Activated CD4-positive, alpha-beta T cell treated with anti-CD3 and anti-CD28 coated beads, Interleukin-2, amount 50 U/mL, for 1 hour (primary cell): ENCODE results near the gene RASD1.
"Not testable (repeated sequence)": the region's sequence is repeated elsewhere in the genome, so short reads cannot be mapped to it uniquely, and the experiment has no call there.

ENCODE experiments used
- DNase-seq: peaks from one replicate; pipeline ENCODE4 v3.0.0-alpha.2; 2020

RASD1 gene

DNA sequence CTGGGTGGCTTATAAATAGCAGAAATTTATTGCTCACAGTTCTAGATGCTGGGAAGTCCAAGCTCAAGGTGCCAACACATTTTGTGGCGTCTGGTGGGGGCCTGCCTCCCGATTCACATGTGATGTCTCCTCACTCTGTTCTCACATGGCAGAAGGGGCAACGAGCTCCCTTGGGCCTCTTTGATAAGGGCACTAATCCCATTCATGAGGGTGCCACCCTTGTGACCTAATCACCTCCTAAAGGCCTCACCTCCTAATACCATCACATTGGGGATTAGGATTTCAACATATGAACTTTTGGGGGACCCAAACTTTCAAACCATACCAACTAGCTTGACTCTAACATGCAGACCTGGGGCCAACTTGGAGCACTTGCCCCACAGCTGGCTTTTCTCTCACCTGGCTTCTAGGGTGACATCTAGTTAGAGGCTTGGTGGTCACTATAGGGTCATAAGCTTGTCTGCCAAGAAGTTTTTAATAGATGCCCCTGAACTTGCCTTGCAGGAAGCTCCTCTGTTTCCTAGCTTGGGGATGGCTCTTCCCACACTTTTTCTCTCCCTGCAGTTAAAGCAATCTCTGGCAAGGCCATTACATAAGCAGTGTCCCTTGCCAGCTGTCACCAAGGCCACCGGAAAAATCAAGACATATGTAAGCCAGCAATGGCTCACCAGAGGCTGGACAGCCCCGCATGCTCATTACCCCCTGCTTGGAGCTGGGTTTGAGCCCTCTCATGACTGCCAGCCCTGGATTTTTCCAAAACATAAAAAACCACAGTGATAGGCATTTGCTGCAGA is 27.8 kb downstream of the RASD1 start:
- DNase-seq, result no peak

DNA sequence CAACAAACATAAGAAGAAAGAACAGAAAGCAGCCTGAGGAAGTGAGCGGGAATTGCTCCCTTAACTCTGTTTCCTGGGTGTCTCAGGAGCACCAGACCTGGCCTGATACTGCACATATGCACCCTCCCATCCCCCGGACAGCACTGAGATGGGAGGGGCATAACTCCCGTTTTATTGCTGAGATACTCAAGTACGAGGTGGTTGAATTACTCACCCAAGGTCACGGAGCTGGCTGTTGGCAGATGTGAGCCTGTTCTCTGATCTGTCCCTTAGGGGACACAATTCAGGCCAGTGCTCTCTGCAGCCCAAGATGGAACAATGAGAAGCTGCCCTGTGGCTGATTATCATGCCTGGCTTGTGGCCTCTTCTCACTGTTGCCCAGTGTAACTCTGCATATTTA is 28.5 kb downstream of the RASD1 start:
- DNase-seq, result no peak

DNA sequence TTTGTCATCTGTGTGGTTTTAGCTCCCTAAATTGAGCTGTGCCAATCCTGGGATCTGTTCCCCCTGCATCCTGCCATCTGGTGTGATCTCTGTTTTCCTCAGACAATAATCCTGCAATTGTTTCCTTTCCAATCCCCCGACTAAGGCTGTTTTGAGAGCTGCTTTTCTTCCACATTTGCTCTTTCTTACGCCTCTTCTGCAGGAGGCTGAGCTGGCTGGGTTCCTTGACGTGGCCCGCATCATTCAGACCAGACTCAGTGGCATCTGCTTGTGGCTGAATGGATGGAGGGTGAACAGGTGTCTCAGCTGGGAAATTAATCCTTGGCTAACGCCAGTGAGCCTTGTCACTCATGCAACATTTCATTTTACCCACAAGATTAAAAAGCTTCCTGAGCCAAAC is 29.2 kb downstream of the RASD1 start:
- no peak for DNase-seq

DNA sequence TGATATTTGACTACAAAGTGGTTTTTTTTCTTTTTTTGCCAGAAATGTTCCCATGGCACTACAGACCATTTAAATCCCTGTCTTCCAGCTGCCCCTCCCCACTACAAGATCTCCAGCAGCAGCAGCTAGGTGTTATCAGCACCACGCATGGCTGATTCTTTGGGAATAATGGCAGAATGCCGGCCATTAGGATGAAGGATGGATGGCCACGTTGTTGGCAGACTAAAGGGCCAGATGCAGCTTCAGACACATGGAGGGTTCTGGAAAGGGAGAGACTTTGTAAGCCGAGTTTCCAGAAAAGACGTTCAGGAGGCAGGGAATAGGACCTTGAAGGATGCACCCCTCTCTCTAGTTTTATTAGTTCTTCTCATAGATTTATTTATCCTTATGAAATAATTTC is 29.7 kb downstream of the RASD1 start:
- DNase-seq, result no peak

DNA sequence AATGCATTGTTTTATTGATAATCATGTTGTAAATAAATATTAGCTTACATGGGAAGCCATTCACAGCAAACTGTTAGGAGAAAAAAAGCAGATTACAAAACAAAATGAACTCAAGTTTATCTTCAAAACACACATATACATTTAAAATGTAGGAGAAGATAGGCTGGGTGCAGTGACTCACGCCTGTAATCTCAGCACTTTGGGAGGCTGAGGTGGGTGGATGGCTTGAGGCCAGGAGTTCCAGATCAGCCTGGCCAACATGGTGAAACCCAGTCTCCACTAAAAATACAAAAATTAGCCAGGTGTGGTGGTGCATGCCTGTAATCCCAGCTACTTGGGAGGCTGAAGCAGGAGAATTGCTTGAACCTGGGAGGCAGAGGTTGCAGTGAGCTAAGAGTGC is 30.3 kb downstream of the RASD1 start:
- not testable (repeated sequence) for DNase-seq

DNA sequence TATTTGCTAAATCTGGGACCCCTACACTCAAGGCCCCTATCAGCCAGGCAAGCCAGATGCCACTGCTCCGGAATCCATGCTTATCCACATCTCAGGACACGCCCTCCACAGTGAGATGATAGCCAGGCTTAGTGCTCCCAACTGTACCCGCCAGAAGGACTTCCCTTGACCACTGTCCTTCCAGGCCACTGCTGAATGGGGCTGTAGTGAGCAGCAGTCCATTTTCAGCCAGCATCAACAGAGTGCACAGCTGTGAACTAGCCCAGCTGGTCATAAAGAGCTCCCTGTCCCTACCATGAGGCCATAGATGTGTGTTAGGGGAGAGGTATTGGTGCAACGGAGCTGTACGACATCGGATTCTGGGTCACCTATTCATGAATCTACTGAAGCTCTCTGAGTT is 32.4 kb downstream of the RASD1 start:
- DNase-seq, result no peak

DNA sequence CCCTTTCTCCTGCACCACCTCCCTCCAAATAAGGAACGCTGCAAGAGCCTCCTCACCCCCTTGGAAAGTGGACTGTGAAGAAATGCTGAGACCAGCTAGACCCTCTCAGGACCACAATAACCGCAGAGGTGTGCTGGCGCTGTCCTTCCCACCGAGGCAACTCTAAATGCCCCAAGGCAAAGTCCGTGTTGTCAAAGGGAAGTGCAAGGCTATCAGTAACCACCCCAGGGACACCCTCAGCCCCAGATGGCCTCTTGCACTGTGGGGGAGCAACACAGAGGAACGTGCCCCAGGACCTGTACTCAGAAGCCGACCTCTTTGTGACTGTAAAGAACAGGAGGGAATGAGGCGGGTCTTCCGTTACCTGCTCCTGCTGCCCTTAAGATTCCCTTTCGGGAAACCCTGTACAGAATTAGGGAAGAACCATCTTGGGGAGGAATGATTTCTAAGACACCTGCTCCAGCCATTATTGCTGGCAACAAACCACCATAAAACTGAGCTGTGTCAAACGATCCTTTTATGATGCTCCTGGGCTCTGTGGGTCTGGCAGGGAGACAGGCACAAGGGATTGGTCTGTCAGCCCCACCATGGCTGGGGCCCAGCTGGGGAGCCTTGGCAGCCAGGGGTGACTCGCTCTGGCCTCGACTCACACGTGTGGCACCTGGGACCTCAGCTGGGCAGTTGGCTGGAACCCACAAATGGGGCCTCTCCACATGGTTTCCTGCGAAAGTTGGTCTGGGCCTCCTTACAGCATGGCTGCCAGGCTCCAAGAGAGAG is 34.0 kb downstream of the RASD1 start:
- DNase-seq, result no peak

DNA sequence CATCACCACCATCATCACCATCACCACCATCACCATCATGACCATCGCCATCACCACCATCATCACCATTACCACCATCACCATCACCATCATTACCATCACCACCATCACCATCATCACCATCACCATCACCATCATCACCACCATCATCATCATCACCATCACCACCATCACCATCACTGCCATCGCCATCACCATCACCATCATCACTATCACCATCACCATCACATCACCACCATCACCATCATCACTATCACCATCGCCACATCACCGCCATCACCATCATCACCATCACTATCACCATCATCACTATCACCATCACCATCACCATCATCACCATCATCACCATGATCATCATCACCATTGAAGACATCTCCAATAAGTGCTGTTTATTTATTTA is 36.2 kb downstream of the RASD1 start:
- DNase-seq, result no peak

DNA sequence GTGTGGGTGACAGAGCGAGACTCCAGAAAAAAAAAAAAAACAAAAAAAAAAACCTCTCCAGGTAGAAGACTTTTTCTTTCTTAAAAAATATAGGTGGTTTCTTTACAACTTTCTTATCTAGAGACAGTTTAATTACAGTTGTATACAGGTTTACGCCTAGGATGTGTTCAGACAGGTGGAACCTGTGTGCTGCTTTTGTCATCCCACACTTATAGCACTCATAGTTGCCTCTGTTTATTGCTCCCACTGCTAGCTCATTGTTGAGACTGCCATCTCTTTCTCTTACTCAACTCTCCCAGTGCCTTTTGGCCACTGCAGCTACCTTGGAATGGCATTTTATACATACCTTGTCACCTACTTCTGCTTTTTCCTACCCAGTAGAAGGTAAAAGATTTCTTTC is 38.5 kb downstream of the RASD1 start:
- no peak for DNase-seq

DNA sequence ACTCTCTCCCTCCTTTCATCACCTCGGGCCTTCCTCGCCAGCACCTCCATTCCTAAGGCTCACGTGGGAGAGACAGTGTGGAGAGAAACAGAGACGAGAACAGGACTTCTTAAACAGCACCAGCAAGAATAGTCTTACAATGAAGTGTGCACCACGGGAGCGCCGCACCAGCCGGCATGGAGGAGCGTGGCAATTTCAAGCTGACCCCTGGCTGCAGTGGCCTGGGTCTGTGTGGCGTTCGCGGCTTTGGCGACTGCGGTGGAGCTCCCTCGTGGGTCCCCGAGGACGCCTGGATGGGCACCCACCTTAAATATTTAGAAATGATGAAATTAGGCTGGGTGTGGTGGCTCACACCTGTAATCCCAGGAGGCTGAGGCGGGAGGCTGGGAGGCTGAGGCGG is 39.9 kb downstream of the RASD1 start:
- DNase-seq, result no peak

DNA sequence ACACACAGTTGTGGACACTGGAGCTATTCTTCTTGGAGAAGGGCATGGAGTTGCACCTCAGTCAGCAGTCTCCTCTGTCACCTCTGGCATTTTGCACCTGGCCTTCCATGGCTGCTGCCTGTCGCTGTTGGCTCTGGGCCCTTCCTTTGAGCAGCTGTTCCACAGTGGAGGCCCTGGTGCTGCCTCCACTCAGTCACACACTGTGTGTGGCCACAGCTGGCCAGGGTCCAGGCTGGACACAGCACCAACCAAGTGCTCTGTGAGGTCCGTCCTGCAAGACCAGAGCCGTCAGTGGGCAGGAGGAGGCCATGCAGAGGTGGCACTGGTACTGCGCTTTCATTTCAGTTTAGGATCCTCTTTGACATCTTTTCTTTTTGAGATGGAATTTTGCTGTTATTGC is 41.0 kb downstream of the RASD1 start:
- no peak for DNase-seq

DNA sequence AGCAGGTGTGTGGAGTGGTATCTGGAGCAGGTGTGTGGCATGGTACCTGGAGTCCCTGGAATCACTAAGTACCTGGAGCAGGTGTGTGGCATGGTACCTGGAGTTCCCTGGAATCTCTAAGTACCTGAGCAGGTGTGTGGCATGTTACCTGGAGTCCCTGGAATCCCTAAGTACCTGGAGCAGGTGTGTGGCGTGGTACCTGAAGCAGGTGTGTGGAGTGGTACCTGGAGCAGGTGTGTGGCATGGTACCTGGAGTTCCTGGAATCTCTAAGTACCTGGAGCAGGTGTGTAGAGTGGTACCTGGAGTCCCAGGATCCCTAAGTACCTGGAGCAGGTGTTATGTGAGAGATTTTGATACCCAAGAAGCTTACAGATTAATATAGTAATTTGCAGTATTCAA is 41.5 kb downstream of the RASD1 start:
- DNase-seq, result not testable (repeated sequence)

DNA sequence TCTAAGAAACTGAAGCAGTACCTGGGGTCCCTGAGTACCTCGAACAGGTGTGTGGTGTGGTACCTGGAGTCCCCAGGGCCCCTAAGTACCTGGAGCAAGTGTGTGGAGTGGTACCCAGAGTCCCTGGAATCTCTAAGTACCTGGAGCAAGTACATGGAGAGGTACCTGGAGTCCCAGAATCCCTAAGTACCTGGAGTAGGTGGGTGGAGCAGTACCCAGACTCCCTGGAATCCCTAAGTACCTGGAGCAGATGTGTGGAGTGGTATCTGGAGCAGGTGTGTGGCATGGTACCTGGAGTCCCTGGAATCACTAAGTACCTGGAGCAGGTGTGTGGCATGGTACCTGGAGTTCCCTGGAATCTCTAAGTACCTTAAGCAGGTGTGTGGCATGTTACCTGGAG is 41.9 kb downstream of the RASD1 start:
- DNase-seq, result no peak

DNA sequence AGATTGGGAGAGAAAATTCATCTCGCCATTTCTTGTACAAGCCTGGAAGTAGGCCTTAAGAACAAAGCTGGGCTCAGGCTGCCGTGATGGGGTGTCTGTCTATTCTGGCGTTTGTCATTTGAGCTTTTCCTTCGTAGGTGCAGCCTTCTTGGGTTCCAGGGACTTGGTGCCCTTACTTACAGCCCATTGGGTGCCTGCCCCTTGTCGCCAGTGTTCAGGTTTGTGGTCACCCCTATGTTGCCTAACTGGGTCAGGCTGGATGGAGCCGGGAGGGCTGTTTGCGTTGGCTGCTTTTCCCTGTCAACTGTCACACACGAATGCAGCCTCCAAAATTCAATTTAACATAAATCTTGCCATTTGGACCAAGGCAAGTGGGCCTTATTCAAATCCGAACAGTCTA is 43.1 kb downstream of the RASD1 start:
- DNase-seq, result no peak

DNA sequence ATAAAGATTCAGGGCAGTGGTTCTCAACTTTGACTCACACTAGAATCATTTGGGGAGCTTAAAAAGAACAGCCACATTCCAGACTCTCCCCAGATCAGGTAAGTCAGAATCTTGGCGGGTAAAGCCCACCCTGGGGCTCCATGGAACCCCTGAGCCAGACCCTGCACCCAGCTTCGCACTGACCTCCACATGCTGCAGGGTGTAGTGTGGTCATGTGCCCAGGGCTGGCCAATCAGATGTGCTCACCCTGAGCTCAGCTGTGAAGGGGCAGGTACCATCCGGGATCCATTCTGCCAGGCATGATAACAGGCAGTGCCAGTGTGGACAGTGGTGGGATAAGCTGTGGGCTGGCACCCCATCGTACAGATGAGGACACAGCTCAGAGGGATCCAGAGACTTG is 47.5 kb downstream of the RASD1 start:
- no peak for DNase-seq

DNA sequence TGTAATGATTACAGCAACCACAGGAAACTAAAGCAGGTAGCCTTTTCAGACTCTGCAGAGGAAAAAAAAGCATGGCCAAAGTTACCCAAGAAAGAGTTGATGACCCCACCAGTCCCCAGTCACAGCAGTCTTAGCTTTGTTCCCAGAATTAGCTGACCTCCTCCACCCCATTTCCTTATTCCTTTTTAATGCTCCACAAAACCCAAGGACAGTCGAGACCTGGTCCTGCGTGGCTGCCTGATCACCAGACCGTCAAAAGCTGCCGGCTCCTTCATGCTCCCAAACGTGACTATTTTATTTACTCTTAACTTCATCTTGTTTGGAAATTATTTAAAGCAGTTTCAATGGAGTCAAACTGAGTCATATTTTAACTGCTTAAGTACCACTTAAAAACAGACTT is 48.1 kb downstream of the RASD1 start:
- no peak for DNase-seq

DNA sequence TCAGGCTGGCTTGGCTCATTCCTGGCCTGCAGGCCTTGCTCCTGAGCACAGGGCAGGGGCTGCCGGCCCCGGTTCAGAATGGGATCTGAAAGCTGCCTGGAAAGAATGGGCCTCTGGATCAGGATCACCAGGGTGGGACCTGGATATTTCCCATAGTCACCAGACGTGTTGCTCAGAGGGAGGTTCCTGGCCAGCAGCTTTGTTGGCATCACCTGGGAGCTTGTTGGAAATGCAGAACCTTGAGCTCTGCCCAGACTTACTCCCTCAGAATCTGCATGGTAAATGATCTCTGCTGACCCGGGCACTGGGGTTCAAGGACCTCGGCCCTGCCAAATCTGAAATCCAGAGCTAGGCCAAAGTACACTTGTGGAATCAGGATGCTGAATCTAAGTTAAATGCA is 48.9 kb downstream of the RASD1 start:
- no peak for DNase-seq

DNA sequence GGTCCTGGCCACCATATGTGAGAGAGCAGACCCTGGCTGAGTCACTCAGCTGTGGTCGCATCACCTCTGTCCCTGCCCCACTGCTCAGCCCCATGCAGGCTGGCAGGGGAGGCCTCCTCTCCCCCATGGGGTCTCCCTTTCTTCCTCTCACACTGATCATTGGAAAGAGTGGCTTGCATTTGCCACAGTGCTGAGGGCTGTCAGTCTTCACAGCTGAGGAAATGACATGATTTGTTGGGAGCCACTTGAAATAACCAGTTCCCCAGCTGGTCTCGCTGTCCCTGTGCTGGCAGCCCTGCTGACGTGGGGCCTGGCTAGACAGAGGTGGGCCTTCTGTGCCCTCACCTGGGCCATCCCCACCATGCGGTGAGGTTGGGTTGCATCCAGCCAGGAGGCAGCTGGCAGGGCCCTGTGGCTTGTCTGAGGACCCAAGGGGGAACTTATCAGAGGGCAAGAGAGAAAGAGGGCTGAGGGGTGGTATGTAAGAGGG is 49.5 kb downstream of the RASD1 start:
- DNase-seq, result no peak

DNA sequence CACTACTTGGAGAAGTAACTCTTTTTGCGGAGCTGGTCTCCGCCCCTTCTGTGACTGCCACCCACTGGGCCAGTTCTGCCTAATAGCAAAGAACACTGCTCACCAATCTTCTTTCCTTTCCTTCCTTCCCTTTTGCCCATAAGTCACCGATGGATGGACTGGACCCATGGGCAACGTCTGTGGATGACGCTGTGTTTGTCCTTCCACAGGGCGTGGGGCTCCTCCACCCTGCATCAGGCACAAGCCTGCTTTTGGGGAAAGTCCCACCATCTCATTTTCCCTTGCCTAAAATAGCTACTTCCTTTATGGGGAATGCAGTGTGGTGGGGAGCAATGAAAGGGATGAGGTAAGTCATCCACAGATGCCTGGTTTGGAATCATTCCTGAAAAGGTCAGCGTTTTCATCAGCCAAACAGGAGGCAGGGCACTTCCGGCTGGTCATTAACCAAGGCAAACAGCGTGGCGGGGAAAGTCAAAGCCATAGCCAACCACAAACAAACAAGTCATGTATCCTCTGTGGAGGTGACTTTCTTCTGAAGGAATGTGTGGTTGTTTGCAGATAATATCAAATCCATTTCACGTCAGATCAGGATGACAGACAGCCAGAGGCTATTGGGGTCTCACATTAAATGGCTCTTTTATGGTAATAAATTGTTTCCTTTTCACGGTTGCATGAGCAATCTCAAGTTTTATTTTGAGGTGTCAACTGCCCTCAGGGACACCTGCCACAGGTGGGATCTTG is 50.1 kb downstream of the RASD1 start:
- no peak for DNase-seq

DNA sequence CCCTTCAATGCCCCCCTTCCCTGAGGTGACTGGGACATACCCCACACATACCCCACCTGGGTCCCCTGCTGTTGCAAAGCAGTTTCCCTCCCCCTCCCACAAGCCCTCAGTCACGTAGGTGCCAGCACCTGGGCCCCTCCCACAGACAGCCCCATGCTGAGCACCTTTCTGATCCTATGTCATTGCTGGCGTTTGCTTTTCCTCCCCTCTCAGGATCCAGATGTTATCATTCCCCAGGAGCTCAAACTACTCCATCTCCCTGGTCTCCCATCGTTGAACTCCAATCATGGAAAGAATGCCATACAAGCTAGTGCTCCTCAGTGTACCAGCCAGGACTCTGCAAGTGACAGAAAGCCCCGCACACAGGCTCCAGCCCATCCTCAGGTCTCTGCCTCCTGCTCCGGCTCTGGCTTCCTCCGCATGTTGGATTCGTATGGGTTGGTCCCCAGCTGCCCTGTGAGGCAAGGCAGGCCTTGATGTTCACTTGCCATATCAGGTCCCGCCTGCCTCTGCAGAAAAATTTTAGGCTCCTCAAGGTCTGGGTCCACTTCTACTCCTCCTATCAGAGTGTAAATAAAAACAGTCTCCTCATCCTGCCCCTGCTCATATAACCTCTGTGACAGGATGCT is 50.8 kb downstream of the RASD1 start:
- no peak for DNase-seq
